WERI-Rb-1 (cell line): ENCODE results near the gene LYVE1.

Source experiments
- DNase-seq: peaks from one replicate; pipeline ENCODE4 v3.0.0-alpha.2; 2020
- H3K27ac ChIP-seq: fragments of 250-450 bp; sonication (Bioruptor Pico); 2 replicates; pipeline ENCODE4 v1.5.1; 2020; ENCODE audit warnings: mild to moderate bottlenecking, moderate library complexity
- H3K27me3 ChIP-seq: fragments of 250-450 bp; sonication (Bioruptor Pico); 2 replicates; pipeline ENCODE4 v1.5.1; 2021; ENCODE audit warnings: mild to moderate bottlenecking, low read depth, moderate library complexity; ENCODE audit not compliant: insufficient read depth, severe bottlenecking
- H3K36me3 ChIP-seq: fragments of 250-450 bp; sonication (Bioruptor Pico); 2 replicates; pipeline ENCODE4 v1.5.1; 2020; ENCODE audit warnings: mild to moderate bottlenecking, moderate library complexity
- H3K4me3 ChIP-seq: 2 replicates; pipeline ENCODE4 v1.5.1; 2011; ENCODE audit warnings: low read depth, mild to moderate bottlenecking, control low read depth, low read length
- H3K9me3 ChIP-seq: fragments of 250-450 bp; sonication (Bioruptor Pico); 2 replicates; pipeline ENCODE4 v1.5.1; 2021; ENCODE audit warnings: mild to moderate bottlenecking, moderate library complexity; ENCODE audit not compliant: severe bottlenecking
- TF ChIP-seq, protein P1 (sequence below): IDR thresholded peaks from 2 replicates; pipeline ENCODE4 v1.5.1; 2011; ENCODE audit warnings: low read depth, mild to moderate bottlenecking, control low read depth, inconsistent platforms, low read length

LYVE1 gene

DNA sequence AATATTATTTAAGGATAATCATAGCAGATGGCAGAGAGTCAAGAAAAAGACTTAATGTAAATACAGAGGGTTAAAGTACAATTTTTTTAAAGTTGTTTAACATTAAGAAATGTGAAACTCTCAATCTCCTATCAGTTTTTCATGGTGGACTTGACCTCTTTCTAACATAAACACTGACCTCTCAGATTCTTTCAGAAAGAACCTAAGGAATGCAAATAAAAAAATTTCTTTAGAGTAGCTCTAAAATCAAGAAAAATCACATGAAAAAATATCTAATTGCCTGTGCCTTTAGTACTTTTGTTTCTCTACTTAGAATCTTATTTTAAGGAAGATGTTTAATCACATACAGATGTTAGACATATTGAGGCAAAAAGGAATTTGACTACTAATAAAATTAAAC, 40.3 kb downstream of the LYVE1 start:
- DNase-seq, result no peak
- no peak overlapping the region for H3K4me3 ChIP-seq
- H3K27me3 ChIP-seq, result no peaks in the 10 kb centered on the region
- no peaks in the 10 kb centered on the region for H3K9me3 ChIP-seq
- H3K27ac ChIP-seq, result no peak overlapping the region
- TF ChIP-seq, protein P1, sequence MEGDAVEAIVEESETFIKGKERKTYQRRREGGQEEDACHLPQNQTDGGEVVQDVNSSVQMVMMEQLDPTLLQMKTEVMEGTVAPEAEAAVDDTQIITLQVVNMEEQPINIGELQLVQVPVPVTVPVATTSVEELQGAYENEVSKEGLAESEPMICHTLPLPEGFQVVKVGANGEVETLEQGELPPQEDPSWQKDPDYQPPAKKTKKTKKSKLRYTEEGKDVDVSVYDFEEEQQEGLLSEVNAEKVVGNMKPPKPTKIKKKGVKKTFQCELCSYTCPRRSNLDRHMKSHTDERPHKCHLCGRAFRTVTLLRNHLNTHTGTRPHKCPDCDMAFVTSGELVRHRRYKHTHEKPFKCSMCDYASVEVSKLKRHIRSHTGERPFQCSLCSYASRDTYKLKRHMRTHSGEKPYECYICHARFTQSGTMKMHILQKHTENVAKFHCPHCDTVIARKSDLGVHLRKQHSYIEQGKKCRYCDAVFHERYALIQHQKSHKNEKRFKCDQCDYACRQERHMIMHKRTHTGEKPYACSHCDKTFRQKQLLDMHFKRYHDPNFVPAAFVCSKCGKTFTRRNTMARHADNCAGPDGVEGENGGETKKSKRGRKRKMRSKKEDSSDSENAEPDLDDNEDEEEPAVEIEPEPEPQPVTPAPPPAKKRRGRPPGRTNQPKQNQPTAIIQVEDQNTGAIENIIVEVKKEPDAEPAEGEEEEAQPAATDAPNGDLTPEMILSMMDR, result no peak
- peaks cover 22% of the 10 kb centered on the region for H3K36me3 ChIP-seq

GRCh38 chr11:10526974-10527918, 41.2 kb downstream of the LYVE1 start:
- H3K27ac ChIP-seq, result no peak overlapping the region
- no peak for DNase-seq
- no peak overlapping the region for H3K4me3 ChIP-seq
- TF ChIP-seq, protein P1, result no peak
- H3K9me3 ChIP-seq, result no peaks in the 10 kb centered on the region
- peaks cover 17% of the 10 kb centered on the region for H3K36me3 ChIP-seq
- H3K27me3 ChIP-seq, result no peaks in the 10 kb centered on the region

DNA sequence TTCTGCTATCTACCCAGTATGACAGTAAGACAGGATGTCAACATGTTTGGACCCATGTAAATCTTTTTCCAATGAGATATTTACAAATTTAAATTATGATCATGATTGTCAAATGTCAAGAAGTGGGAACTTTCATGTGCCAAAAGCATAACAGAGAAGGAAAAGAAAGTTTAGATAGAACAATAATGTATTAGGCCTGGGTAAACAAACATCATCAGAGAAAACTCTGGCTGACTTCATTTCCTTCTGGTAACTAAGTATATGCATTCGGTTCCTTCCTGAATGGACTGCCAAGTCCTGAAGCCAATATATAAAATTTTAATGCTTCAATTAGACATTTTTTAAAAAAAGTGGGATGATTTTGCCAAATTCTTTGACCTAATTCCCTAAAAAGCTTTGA, 44.0 kb downstream of the LYVE1 start:
- no peak for DNase-seq
- H3K4me3 ChIP-seq, result no peak overlapping the region
- H3K9me3 ChIP-seq, result no peaks in the 10 kb centered on the region
- TF ChIP-seq, protein P1, result no peak
- peaks cover 17% of the 10 kb centered on the region for H3K36me3 ChIP-seq
- no peaks in the 10 kb centered on the region for H3K27me3 ChIP-seq
- H3K27ac ChIP-seq, result no peak overlapping the region

DNA sequence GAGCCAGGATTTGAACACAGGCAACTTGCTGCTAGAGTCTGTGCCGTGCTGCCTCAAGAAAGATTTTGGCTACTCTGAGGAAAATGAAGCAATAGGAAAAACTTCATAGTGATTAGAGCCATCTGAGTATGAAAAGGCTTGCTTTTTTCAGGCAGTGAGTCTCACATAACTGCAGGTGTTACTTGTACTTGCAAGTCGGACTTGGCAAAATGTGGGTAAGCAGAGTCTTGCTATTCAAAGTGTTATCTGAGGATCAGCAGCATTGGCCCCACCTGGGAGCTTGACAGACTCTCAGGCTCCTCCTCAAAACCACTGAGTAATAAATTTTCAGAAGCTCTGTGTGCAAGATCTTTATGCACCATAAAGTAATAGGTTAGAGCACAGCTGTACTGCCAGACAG, 45.5 kb downstream of the LYVE1 start:
- Histone ChIP-seq H3K27me3 (no peaks in the 10 kb centered on the region), H3K27ac (no peak overlapping the region)

GRCh38 chr11:10522276-10522675, 46.2 kb downstream of the LYVE1 start:
- Histone ChIP-seq H3K36me3 (peaks cover 12% of the 10 kb centered on the region), H3K27me3 (no peaks in the 10 kb centered on the region), H3K27ac (no peak overlapping the region), H3K4me3 (no peak overlapping the region), H3K9me3 (no peaks in the 10 kb centered on the region)
- DNase-seq, result no peak
- TF ChIP-seq, protein P1, result no peak

More for the DNA sequence above, 45.5 kb downstream of the LYVE1 start:
- Histone ChIP-seq H3K9me3 (no peaks in the 10 kb centered on the region), H3K36me3 (peaks cover 13% of the 10 kb centered on the region), H3K4me3 (no peak overlapping the region)
- DNase-seq, result no peak
- TF ChIP-seq, protein P1, result no peak
